NCI-H2107 treated with DMSO at 0.1 percent for 48 hours (cell line): ENCODE results near the gene CYP3A5.

Experiments
- DNase-seq: peaks from one replicate; lab custom pipeline; 2025; ENCODE audit not compliant: unreplicated experiment; lab: John Stamatoyannopoulos, UW

CYP3A5 gene

GRCh38 chr7:99616359-99617191 is 63.2 kb downstream of the CYP3A5 start, which contains the start of gene ZSCAN25:
Gene ZSCAN25, plus strand, starts transcription at chr7:99616946. Its CDS starts 2,661 bp downstream, at chr7:99619607.
- DNase-seq: peak; percentile 54

DNA sequence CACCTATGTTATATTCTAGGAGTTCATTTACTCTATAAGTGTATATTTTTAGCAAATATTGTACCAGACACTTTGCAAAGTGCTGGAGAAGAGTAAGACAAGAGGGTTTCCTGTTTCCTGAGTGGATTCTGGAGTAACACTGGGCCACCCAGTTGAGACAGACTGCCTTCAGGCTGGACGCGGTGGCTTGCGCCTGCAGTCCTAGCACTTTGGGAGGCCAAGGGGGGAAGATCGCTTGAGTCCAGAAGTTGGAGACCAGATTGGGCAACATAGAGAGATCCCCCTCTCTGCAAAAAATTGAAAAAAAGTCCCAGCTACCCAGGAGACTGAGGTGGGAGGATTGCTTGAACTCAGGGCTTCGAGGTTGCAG is 63.8 kb downstream of the CYP3A5 start:
- DNase-seq: no peak

DNA sequence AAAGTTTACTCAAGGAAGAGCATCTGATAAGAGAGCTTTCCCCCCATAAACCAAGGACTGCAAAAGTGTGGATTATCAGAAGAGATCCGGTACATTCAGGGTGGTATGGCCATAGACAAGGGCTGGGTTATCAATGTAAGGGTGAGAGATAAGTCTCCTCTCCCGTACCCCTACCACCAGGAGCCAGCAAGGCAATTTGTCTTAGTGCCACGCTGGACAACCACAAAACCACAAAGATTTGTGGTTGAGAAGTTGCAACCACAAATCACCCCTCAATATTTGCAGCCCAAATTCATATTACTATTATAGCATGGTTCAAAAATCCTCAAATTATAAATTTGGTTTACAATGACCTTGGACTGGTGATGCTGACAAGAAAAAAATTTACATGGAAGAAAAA is 65.3 kb downstream of the CYP3A5 start:
- DNase-seq: no peak

- DNase-seq: no peak
Observed at GRCh38 chr7:99607548-99607947, 72.2 kb downstream of the CYP3A5 start.

GRCh38 chr7:99606531-99606930 is 73.3 kb downstream of the CYP3A5 start:
- DNase-seq: no peak

DNA sequence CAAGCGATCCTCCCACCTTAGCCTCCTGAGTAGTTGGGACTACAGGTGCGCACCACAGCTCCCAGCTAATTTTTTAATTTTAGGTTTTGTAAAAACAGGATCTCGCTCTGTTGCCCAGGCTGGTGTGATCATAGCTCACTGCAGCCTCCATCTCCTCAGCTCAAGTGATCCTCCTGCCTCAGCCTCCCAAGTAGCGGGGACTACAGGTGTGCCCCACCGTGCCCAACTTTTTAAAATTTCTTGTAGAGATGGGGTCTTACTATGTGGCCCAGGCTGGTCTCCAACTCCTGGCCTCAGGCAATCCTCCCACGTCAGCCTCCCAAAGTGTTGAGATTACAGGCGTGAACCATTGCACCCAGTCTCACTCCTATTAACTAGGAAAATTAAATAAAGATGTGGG is 74.3 kb downstream of the CYP3A5 start:
- no peak for DNase-seq

GRCh38 chr7:99601656-99602310 is 78.0 kb downstream of the CYP3A5 start:
- no peak for DNase-seq

DNA sequence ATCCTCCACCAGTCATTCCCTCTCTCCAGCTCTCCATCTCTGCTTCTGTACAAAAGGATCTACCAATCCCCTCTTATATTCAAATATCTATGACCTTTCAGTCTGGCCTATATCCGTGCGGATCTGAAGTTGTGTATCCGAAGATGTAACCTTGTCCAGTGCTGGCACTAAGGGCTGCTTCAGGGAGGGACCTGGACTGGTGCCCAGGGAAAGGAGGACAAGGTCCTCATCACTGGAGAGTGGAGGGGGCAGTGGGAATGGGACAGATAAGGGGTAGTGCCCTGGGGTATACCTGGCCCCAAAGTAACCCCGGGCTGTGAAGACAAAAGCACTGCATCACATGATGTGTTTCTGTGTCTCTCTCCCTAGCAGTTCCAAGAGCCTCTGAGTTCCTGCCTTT is 80.0 kb downstream of the CYP3A5 start:
- DNase-seq: no peak
